ENCODE results near the gene EOMES. TPM values are rescaled to one million over a fixed set of nuclear protein-coding genes. Genes with fewer than 3 reads are reported as not detected.

EOMES gene
- total and polyA plus RNA-seq, 2 experiments from 2014 or later, result 0.10 TPM

GRCh38 chr3:27729748-27730611 lies 7.9 kb upstream of the EOMES start:
- H2AFZ ChIP-seq, result no peak overlapping the region
- peak overlapping the region; percentile 54 for H3K4me3 ChIP-seq

DNA sequence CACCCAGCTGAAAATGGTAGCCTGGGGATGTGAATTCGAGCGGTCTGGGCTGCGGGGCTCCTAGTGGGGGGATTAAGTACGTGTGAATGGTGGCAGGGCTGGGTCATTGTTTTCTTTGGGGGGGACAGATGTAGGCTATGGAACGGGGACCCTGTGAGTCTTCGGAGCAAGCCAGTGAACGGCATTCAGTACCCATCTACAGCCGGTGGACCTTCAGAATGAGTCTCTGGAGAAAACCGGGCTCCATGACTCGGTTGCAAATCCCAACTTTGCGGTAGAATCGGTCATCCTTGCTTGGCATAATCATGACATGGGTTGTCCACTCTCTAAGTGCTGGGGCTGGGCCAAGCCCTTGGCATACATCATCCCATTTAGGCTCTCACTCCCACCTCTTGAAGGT lies 7.2 kb upstream of the EOMES start:
- no peaks in the 10 kb centered on the region; the same call in 2 of the 3 replicates for H3K36me3 Mint-ChIP-seq (ENCODE audit: low read depth)
- H2AFZ ChIP-seq, result no peak overlapping the region
- H3K4me1 ChIP-seq (ENCODE audit: insufficient read depth), result peaks cover 68% of the 10 kb centered on the region
- no peaks in the 10 kb centered on the region for H3K79me2 ChIP-seq (replicated peaks; ENCODE audit: insufficient read depth)
- peaks cover 100% of the 10 kb centered on the region for H3K27me3 ChIP-seq (ENCODE audit: insufficient read depth)
- H4K20me1 ChIP-seq (replicated peaks; ENCODE audit: insufficient read depth), result peaks cover 35% of the 10 kb centered on the region
- H3F3A ChIP-seq (replicated peaks; ENCODE audit: low read depth), result peaks cover 25% of the 10 kb centered on the region
- peaks cover 91% of the 10 kb centered on the region for H3K27me3 Mint-ChIP-seq (ENCODE audit: insufficient read depth, low read depth, poor library complexity)
- H3K4me2 ChIP-seq, result peak overlapping the region; percentile 80
- H3K9me2 ChIP-seq (ENCODE audit: insufficient read depth), result no peaks in the 10 kb centered on the region
- H3K27ac Mint-ChIP-seq, result no peak overlapping the region
- peak overlapping the region; percentile 54 for H3K4me3 ChIP-seq
- H3K27ac ChIP-seq (ENCODE audit: low read depth), result no peak overlapping the region
- peak; percentile 4; the same call in 2 of the 3 replicates for ATAC-seq
- H3K4me3 Mint-ChIP-seq, result peak overlapping the region; percentile 67
- no peaks in the 10 kb centered on the region for H3K36me3 ChIP-seq (ENCODE audit: insufficient read depth)
- H3K4me1 Mint-ChIP-seq, result peaks cover 66% of the 10 kb centered on the region
- peak; percentile 22 for DNase-seq (ENCODE audit: low spot score)
- no peaks in the 10 kb centered on the region; the same call in 2 of the 3 replicates for H3K9me3 Mint-ChIP-seq
- no peak for TF ChIP-seq CTCF (conservative IDR thresholded peaks at IDR 0.05; ENCODE audit: low read depth in 2 of 2)
- TF ChIP-seq, protein P1, sequence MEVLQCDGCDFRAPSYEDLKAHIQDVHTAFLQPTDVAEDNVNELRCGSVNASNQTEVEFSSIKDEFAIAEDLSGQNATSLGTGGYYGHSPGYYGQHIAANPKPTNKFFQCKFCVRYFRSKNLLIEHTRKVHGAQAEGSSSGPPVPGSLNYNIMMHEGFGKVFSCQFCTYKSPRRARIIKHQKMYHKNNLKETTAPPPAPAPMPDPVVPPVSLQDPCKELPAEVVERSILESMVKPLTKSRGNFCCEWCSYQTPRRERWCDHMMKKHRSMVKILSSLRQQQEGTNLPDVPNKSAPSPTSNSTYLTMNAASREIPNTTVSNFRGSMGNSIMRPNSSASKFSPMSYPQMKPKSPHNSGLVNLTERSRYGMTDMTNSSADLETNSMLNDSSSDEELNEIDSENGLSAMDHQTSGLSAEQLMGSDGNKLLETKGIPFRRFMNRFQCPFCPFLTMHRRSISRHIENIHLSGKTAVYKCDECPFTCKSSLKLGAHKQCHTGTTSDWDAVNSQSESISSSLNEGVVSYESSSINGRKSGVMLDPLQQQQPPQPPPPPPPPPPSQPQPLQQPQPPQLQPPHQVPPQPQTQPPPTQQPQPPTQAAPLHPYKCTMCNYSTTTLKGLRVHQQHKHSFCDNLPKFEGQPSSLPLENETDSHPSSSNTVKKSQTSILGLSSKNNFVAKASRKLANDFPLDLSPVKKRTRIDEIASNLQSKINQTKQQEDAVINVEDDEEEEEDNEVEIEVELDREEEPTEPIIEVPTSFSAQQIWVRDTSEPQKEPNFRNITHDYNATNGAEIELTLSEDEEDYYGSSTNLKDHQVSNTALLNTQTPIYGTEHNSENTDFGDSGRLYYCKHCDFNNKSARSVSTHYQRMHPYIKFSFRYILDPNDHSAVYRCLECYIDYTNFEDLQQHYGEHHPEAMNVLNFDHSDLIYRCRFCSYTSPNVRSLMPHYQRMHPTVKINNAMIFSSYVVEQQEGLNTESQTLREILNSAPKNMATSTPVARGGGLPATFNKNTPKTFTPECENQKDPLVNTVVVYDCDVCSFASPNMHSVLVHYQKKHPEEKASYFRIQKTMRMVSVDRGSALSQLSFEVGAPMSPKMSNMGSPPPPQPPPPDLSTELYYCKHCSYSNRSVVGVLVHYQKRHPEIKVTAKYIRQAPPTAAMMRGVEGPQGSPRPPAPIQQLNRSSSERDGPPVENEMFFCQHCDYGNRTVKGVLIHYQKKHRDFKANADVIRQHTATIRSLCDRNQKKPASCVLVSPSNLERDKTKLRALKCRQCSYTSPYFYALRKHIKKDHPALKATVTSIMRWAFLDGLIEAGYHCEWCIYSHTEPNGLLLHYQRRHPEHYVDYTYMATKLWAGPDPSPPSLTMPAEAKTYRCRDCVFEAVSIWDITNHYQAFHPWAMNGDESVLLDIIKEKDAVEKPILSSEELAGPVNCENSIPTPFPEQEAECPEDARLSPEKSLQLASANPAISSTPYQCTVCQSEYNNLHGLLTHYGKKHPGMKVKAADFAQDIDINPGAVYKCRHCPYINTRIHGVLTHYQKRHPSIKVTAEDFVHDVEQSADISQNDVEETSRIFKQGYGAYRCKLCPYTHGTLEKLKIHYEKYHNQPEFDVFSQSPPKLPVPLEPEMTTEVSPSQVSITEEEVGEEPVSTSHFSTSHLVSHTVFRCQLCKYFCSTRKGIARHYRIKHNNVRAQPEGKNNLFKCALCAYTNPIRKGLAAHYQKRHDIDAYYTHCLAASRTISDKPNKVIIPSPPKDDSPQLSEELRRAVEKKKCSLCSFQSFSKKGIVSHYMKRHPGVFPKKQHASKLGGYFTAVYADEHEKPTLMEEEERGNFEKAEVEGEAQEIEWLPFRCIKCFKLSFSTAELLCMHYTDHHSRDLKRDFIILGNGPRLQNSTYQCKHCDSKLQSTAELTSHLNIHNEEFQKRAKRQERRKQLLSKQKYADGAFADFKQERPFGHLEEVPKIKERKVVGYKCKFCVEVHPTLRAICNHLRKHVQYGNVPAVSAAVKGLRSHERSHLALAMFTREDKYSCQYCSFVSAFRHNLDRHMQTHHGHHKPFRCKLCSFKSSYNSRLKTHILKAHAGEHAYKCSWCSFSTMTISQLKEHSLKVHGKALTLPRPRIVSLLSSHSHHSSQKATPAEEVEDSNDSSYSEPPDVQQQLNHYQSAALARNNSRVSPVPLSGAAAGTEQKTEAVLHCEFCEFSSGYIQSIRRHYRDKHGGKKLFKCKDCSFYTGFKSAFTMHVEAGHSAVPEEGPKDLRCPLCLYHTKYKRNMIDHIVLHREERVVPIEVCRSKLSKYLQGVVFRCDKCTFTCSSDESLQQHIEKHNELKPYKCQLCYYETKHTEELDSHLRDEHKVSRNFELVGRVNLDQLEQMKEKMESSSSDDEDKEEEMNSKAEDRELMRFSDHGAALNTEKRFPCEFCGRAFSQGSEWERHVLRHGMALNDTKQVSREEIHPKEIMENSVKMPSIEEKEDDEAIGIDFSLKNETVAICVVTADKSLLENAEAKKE (CRISPR knock-in tag; IDR thresholded peaks at IDR 0.05), result no peak
- TF ChIP-seq EZH2 (IDR thresholded peaks at IDR 0.05; ENCODE audit: low read depth, unreplicated experiment), result no peak
- no peak for TF ChIP-seq NANOG (IDR thresholded peaks at IDR 0.05; ENCODE audit: borderline replicate concordance)
- no peak for TF ChIP-seq POLR2AphosphoS5 (IDR thresholded peaks at IDR 0.05; ENCODE audit: low read depth)
- TF ChIP-seq, protein P2, sequence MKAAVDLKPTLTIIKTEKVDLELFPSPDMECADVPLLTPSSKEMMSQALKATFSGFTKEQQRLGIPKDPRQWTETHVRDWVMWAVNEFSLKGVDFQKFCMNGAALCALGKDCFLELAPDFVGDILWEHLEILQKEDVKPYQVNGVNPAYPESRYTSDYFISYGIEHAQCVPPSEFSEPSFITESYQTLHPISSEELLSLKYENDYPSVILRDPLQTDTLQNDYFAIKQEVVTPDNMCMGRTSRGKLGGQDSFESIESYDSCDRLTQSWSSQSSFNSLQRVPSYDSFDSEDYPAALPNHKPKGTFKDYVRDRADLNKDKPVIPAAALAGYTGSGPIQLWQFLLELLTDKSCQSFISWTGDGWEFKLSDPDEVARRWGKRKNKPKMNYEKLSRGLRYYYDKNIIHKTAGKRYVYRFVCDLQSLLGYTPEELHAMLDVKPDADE (IDR thresholded peaks at IDR 0.05), result no peak
- TF ChIP-seq CREB1 (CRISPR knock-in tag; IDR thresholded peaks at IDR 0.05; ENCODE audit: low read depth), result no peak

More at GRCh38 chr3:27729748-27730611, 7.9 kb upstream of the EOMES start:
- Mint-ChIP-seq H3K27me3 (ENCODE audit: insufficient read depth, low read depth, poor library complexity) (peaks cover 85% of the 10 kb centered on the region), H3K27ac (no peak overlapping the region), H3K36me3 (ENCODE audit: low read depth) (no peaks in the 10 kb centered on the region; the same call in 2 of the 3 replicates), H3K9me3 (no peaks in the 10 kb centered on the region; the same call in 2 of the 3 replicates), H3K4me1 (peaks cover 60% of the 10 kb centered on the region), H3K4me3 (peak overlapping the region; percentile 67)
- H3K36me3 ChIP-seq (ENCODE audit: insufficient read depth), result no peaks in the 10 kb centered on the region
- peaks cover 25% of the 10 kb centered on the region for H3F3A ChIP-seq (replicated peaks; ENCODE audit: low read depth)
- no peaks in the 10 kb centered on the region for H3K9me2 ChIP-seq (ENCODE audit: insufficient read depth)
- peak; percentile 25 for TF ChIP-seq EZH2phosphoT487 (IDR thresholded peaks at IDR 0.05; ENCODE audit: unreplicated experiment)
- TF ChIP-seq, protein P2 (IDR thresholded peaks at IDR 0.05), result no peak
- TF ChIP-seq EZH2 (IDR thresholded peaks at IDR 0.05; ENCODE audit: low read depth, unreplicated experiment), result peak; percentile 77
- no peak for TF ChIP-seq POLR2AphosphoS5 (IDR thresholded peaks at IDR 0.05; ENCODE audit: low read depth)
- peak; percentile 74 for DNase-seq (ENCODE audit: low spot score)
- H3K4me2 ChIP-seq, result peak overlapping the region; percentile 80
- H3K27ac ChIP-seq (ENCODE audit: low read depth), result no peak overlapping the region
- peak; percentile 43 for ATAC-seq
- H3K4me1 ChIP-seq (ENCODE audit: insufficient read depth), result peaks cover 62% of the 10 kb centered on the region
- H4K20me1 ChIP-seq (replicated peaks; ENCODE audit: insufficient read depth), result peaks cover 28% of the 10 kb centered on the region
- peaks cover 100% of the 10 kb centered on the region for H3K27me3 ChIP-seq (ENCODE audit: insufficient read depth)
- H3K79me2 ChIP-seq (replicated peaks; ENCODE audit: insufficient read depth), result no peaks in the 10 kb centered on the region
